ENCODE results near the gene ADGRV1.

Gene ADGRV1

DNA sequence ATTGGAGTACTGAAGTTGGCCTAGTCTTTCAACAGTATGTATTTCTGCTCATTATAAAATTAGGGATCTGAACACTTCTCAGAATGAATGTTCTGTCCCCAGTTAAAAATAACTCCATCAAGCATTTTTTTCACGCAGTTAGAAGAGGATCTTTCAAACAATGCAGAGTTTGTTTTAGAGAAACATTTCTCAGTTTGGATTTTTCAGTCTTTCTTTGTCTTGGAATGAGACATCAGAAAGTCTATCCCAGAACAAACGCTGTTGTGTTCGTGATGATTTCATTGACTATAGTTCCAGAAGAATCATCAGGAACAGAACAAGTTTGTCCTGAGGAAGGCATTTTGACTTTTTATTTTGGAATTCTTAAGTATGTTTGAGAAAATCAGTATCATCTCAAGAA, 605.8 kb downstream of the ADGRV1 start:
- peaks cover 42% of the 10 kb centered on the region for H3K4me1 ChIP-seq (ENCODE audit: insufficient read depth, poor library complexity, severe bottlenecking)
- H3K27ac ChIP-seq (ENCODE audit: poor library complexity, severe bottlenecking): peak overlapping the region; percentile 70
- no peaks in the 10 kb centered on the region for H3K36me3 ChIP-seq (ENCODE audit: low read depth)
- DNase-seq (ENCODE audit: low spot score) (no peak), ATAC-seq (ENCODE audit: low read depth) (no peak)
- H3K4me3 ChIP-seq (ENCODE audit: severe bottlenecking): no peak overlapping the region
- H3K9me3 ChIP-seq (ENCODE audit: severe bottlenecking): no peaks in the 10 kb centered on the region
- H3K27me3 ChIP-seq (ENCODE audit: insufficient read depth, poor library complexity, severe bottlenecking): no peaks in the 10 kb centered on the region
- TF ChIP-seq CTCF (IDR thresholded peaks at IDR 0.05; ENCODE audit: poor library complexity, severe bottlenecking): no peak

GRCh38 chr5:91166059-91166807, 607.6 kb downstream of the ADGRV1 start:
- no peaks in the 10 kb centered on the region for H3K9me3 ChIP-seq (ENCODE audit: severe bottlenecking)
- ATAC-seq (ENCODE audit: low read depth) (no peak), DNase-seq (ENCODE audit: low spot score) (no peak)
- H3K27ac ChIP-seq (ENCODE audit: poor library complexity, severe bottlenecking): peak overlapping the region; percentile 54
- H3K36me3 ChIP-seq (ENCODE audit: low read depth): no peaks in the 10 kb centered on the region
- H3K4me3 ChIP-seq (ENCODE audit: severe bottlenecking): no peak overlapping the region
- H3K4me1 ChIP-seq (ENCODE audit: insufficient read depth, poor library complexity, severe bottlenecking): peaks cover 45% of the 10 kb centered on the region
- H3K27me3 ChIP-seq (ENCODE audit: insufficient read depth, poor library complexity, severe bottlenecking): no peaks in the 10 kb centered on the region
- TF ChIP-seq CTCF (IDR thresholded peaks at IDR 0.05; ENCODE audit: poor library complexity, severe bottlenecking): no peak

GRCh38 chr5:91168859-91169258, 610.3 kb downstream of the ADGRV1 start:
- Histone ChIP-seq H3K36me3 (ENCODE audit: low read depth) (no peaks in the 10 kb centered on the region), H3K27me3 (ENCODE audit: insufficient read depth, poor library complexity, severe bottlenecking) (no peaks in the 10 kb centered on the region), H3K9me3 (ENCODE audit: severe bottlenecking) (no peaks in the 10 kb centered on the region), H3K4me3 (ENCODE audit: severe bottlenecking) (no peak overlapping the region), H3K4me1 (ENCODE audit: insufficient read depth, poor library complexity, severe bottlenecking) (peaks cover 26% of the 10 kb centered on the region), H3K27ac (ENCODE audit: poor library complexity, severe bottlenecking) (no peak overlapping the region)
- ATAC-seq (ENCODE audit: low read depth): no peak
- no peak for DNase-seq (ENCODE audit: low spot score)
- no peak for TF ChIP-seq CTCF (IDR thresholded peaks at IDR 0.05; ENCODE audit: poor library complexity, severe bottlenecking)

- Histone ChIP-seq H3K9me3 (ENCODE audit: severe bottlenecking) (no peaks in the 10 kb centered on the region), H3K27me3 (ENCODE audit: insufficient read depth, poor library complexity, severe bottlenecking) (no peaks in the 10 kb centered on the region), H3K4me1 (ENCODE audit: insufficient read depth, poor library complexity, severe bottlenecking) (peaks cover 16% of the 10 kb centered on the region), H3K27ac (ENCODE audit: poor library complexity, severe bottlenecking) (no peak overlapping the region), H3K36me3 (ENCODE audit: low read depth) (no peaks in the 10 kb centered on the region), H3K4me3 (ENCODE audit: severe bottlenecking) (no peak overlapping the region)
- no peak for TF ChIP-seq CTCF (IDR thresholded peaks at IDR 0.05; ENCODE audit: poor library complexity, severe bottlenecking)
- DNase-seq (ENCODE audit: low spot score): no peak
- peak; percentile 78 for ATAC-seq (ENCODE audit: low read depth)
These were observed 611.7 kb downstream of the ADGRV1 start for GRCh38 chr5:91170266-91170665.

GRCh38 chr5:91171322-91171721, 612.7 kb downstream of the ADGRV1 start:
- Histone ChIP-seq H3K27me3 (ENCODE audit: insufficient read depth, poor library complexity, severe bottlenecking) (no peaks in the 10 kb centered on the region), H3K9me3 (ENCODE audit: severe bottlenecking) (no peaks in the 10 kb centered on the region), H3K36me3 (ENCODE audit: low read depth) (no peaks in the 10 kb centered on the region), H3K4me3 (ENCODE audit: severe bottlenecking) (no peak overlapping the region), H3K4me1 (ENCODE audit: insufficient read depth, poor library complexity, severe bottlenecking) (peaks cover 7% of the 10 kb centered on the region), H3K27ac (ENCODE audit: poor library complexity, severe bottlenecking) (no peak overlapping the region)
- no peak for TF ChIP-seq CTCF (IDR thresholded peaks at IDR 0.05; ENCODE audit: poor library complexity, severe bottlenecking)
- ATAC-seq (ENCODE audit: low read depth) (no peak), DNase-seq (ENCODE audit: low spot score) (no peak)
